B cell (primary cell): Measurements from ENCODE around the gene SPA17. TPM values are rescaled to one million over a fixed set of nuclear protein-coding genes. Genes with fewer than 3 reads are reported as not detected.

Experiments
- ATAC-seq: fragments of 200-7000 bp; cut with Tn5 transposase; one replicate; pipeline ENCODE4 v1.10.0; 2021; ENCODE audit warnings: low read depth, mild to moderate bottlenecking, moderate number of reproducible peaks, moderate library complexity
- CTCF ChIA-PET: fragments of 350-600 bp; sonication (Branson Sonifier 250); formaldehyde crosslinking; loops from one replicate; lab custom pipeline; 2021; ENCODE audit warnings: antibody characterized with exemption, inconsistent platforms; lab: Charles Lee
- POLR2A ChIA-PET: fragments of 350-600 bp; sonication (Branson Sonifier 250); formaldehyde crosslinking; loops from one replicate; lab custom pipeline; 2021; ENCODE audit warnings: antibody characterized with exemption; lab: Charles Lee
- DNase-seq: peaks from one replicate; pipeline ENCODE4 v3.0.0; 2013
- H2AFZ ChIP-seq: 2 replicates; pipeline ENCODE4 v1.6.1; 2012; ENCODE audit warnings: mild to moderate bottlenecking, low read depth, low read length; ENCODE audit not compliant: insufficient read depth, poor library complexity, severe bottlenecking
- H3K27ac ChIP-seq, 2 donors: 1 replicate in 1 of 2; 2 replicates in 1 of 2; pipeline ENCODE4 v1.5.1; 2012 to 2013; ENCODE audit warnings: low read length in 2 of 2, mild to moderate bottlenecking in 2 of 2, moderate library complexity in 1 of 2
- H3K27me3 ChIP-seq, 4 experiments: fragments of 200-600 bp in 1 of 4; sonication (generic) in 1 of 4; replicated peaks in 1 of 4; 1 replicate in 2 of 4; 2 replicates in 2 of 4; pipeline versions ENCODE4 v1.6.1 to v1.7.0; 2013 to 2016; ENCODE audit warnings: low read length in 3 of 4, mild to moderate bottlenecking in 2 of 4, mixed read lengths in 1 of 4, moderate library complexity in 1 of 4; ENCODE audit not compliant: insufficient read depth in 4 of 4, control insufficient read depth in 3 of 4; ENCODE audit errors: control extremely low read depth in 1 of 4
- H3K36me3 ChIP-seq, 2 experiments: replicated peaks in 1 of 2; 1 replicate in 1 of 2; 2 replicates in 1 of 2; pipeline versions ENCODE4 v1.6.1 to v1.7.1; 2013; ENCODE audit warnings: low read length in 1 of 2; ENCODE audit not compliant: insufficient read depth in 2 of 2, control insufficient read depth in 1 of 2; ENCODE audit errors: control extremely low read depth in 1 of 2, extremely low read depth in 1 of 2
- H3K4me1 ChIP-seq, 2 donors: fragments of 200-600 bp in 1 of 2; sonication (generic) in 1 of 2; 1 replicate in 1 of 2; 2 replicates in 1 of 2; pipeline versions ENCODE4 v1.5.1 to v1.6.1; 2013 to 2017; ENCODE audit warnings: low read length in 2 of 2; ENCODE audit not compliant: control insufficient read depth in 2 of 2, insufficient read depth in 2 of 2
- H3K4me2 ChIP-seq: replicated peaks from 2 replicates; pipeline ENCODE3; 2012; ENCODE audit warnings: mild to moderate bottlenecking, low read depth, low read length; ENCODE audit not compliant: poor library complexity, severe bottlenecking
- H3K4me3 ChIP-seq, 5 experiments: fragments of 200-600 bp in 1 of 5; sonication (generic) in 1 of 5; 1 replicate in 3 of 5; 2 replicates in 2 of 5; pipeline versions ENCODE4 v1.5.1 to v1.7.0; 2011 to 2016; ENCODE audit warnings: low read length in 4 of 5, mild to moderate bottlenecking in 4 of 5, low read depth in 2 of 5, control low read depth in 1 of 5, moderate library complexity in 1 of 5; ENCODE audit not compliant: insufficient read depth in 1 of 5; ENCODE audit errors: control extremely low read depth in 1 of 5, extremely low read depth in 1 of 5
- H3K79me2 ChIP-seq: fragments of 200-600 bp; sonication (generic); one replicate; pipeline ENCODE4 v1.6.0; 2016; ENCODE audit warnings: low read length; ENCODE audit not compliant: control insufficient read depth, insufficient read depth
- H3K9ac ChIP-seq: fragments of 200-600 bp; sonication (generic); 2 replicates; pipeline ENCODE4 v1.6.1; 2017; ENCODE audit warnings: mild to moderate bottlenecking, low read length, moderate library complexity
- H3K9me3 ChIP-seq, 3 donors: one replicate each; pipeline versions ENCODE4 v1.6.1 to v1.7.1; 2013; ENCODE audit warnings: low read length in 2 of 3; ENCODE audit not compliant: control insufficient read depth in 2 of 3, insufficient read depth in 1 of 3; ENCODE audit errors: control extremely low read depth in 1 of 3
- H4K20me1 ChIP-seq: 2 replicates; pipeline ENCODE4 v1.6.0; 2012; ENCODE audit warnings: mild to moderate bottlenecking, low read length; ENCODE audit not compliant: insufficient read depth, control insufficient read depth, poor library complexity, severe bottlenecking
- H3K27ac Mint-ChIP-seq: one replicate; pipeline ENCODE4 v1.8.0; 2021; ENCODE audit warnings: mixed read lengths
- H3K27me3 Mint-ChIP-seq: one replicate; pipeline ENCODE4 v1.8.0; 2021; ENCODE audit warnings: mixed read lengths
- H3K4me1 Mint-ChIP-seq: one replicate; pipeline ENCODE4 v1.8.0; 2021; ENCODE audit warnings: mixed read lengths
- H3K4me3 Mint-ChIP-seq: one replicate; pipeline ENCODE4 v1.8.0; 2021; ENCODE audit warnings: mixed read lengths
- H3K9me3 Mint-ChIP-seq: one replicate; pipeline ENCODE4 v1.8.0; 2022; ENCODE audit warnings: mixed read lengths; ENCODE audit not compliant: insufficient read depth
- EZH2 ChIP-seq: IDR thresholded peaks from 2 replicates; pipeline ENCODE4 v1.6.1; 2012; ENCODE audit warnings: borderline replicate concordance, low read depth, mild to moderate bottlenecking, moderate library complexity, low read length; ENCODE audit not compliant: insufficient read depth, poor library complexity, severe bottlenecking
- WGBS: methylation state at CpG from one replicate; pipeline ENCODE4 v1.1.5; 2013; ENCODE audit warnings: missing lambda C conversion rate; ENCODE audit not compliant: insufficient coverage; 5-methylcytosine and 5-hydroxymethylcytosine counted together
- intact Hi-C: fragments of 100-400 bp; cut with micrococcal nuclease; formaldehyde crosslinking; loops from one replicate; pipeline ENCODE4 v1.10.0; 2022
- polyA plus RNA-seq: library from polyadenylated mRNA; depleted of rRNA; stranded (reverse); fragments of >200 nt; gene quantifications from 2 replicates; pipeline ENCODE4 v1.2.3, GENCODE V29; 2012
- total RNA-seq, 2 donors: library from RNA; stranded (reverse); fragments of 120-200 nt in 1 of 2; gene quantifications; 1 replicate in 1 of 2; 2 replicates in 1 of 2; pipeline versions ENCODE4 v1.2.3 to v1.2.4, GENCODE V29; 2013 to 2022
- TF ChIP-seq, protein P1 (sequence below): fragments of 200-600 bp; IDR thresholded peaks from one replicate; pipeline ENCODE4 v1.8.0; 2022; ENCODE audit warnings: antibody characterized with exemption, mild to moderate bottlenecking

Gene SPA17
- total and polyA plus RNA-seq, 2 donors (not counting 1 experiment from before 2014, with no cell fraction given) = 0.21 to 0.76 TPM

DNA sequence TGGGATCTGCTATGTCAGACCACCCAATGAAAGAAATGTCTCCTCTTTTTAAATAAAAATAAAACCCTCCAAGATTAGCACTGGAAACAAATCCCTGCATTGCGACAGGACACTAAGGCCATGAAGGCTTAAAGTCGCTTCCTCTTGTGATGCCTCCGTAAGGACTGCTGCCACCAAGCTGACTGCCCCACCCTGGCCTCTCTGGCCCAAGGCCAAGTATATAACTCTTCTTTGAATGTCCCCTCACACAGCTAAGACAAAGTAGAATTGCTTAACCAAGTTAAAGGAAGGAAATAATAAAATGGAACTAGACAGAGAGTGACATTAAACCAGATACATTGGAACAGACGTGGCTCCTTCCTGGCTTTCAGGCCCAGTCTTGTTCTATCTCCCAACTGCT is 58.5 kb downstream of the SPA17 start:
- H3K4me3 Mint-ChIP-seq = no peak overlapping the region
- no peaks in the 10 kb centered on the region for H3K27me3 ChIP-seq
- ChIA-PET CTCF (interaction anchor here (1.0 kb wide), 1 partner anchor 62 kb away, joined by 4 read pairs; no protein-coding TSS in a partner anchor), POLR2A (no interaction called here)
- H3K27me3 Mint-ChIP-seq = no peaks in the 10 kb centered on the region
- H4K20me1 ChIP-seq = no peaks in the 10 kb centered on the region
- intact Hi-C loops = no loop called here
- H3K4me1 Mint-ChIP-seq = peaks cover 2% of the 10 kb centered on the region
- H3K27ac Mint-ChIP-seq = no peak overlapping the region
- H3K4me2 ChIP-seq = no peak overlapping the region
- no peak overlapping the region for H3K9ac ChIP-seq
- H3K4me3 ChIP-seq = no peak overlapping the region
- H3K79me2 ChIP-seq = no peaks in the 10 kb centered on the region
- no peaks in the 10 kb centered on the region for H3K4me1 ChIP-seq
- H2AFZ ChIP-seq = no peak overlapping the region
- ATAC-seq (no peak), DNase-seq (no peak)
- no peaks in the 10 kb centered on the region for H3K9me3 Mint-ChIP-seq
- TF ChIP-seq, protein P1, sequence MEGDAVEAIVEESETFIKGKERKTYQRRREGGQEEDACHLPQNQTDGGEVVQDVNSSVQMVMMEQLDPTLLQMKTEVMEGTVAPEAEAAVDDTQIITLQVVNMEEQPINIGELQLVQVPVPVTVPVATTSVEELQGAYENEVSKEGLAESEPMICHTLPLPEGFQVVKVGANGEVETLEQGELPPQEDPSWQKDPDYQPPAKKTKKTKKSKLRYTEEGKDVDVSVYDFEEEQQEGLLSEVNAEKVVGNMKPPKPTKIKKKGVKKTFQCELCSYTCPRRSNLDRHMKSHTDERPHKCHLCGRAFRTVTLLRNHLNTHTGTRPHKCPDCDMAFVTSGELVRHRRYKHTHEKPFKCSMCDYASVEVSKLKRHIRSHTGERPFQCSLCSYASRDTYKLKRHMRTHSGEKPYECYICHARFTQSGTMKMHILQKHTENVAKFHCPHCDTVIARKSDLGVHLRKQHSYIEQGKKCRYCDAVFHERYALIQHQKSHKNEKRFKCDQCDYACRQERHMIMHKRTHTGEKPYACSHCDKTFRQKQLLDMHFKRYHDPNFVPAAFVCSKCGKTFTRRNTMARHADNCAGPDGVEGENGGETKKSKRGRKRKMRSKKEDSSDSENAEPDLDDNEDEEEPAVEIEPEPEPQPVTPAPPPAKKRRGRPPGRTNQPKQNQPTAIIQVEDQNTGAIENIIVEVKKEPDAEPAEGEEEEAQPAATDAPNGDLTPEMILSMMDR = no peak
- no peak for TF ChIP-seq EZH2
- H3K36me3 ChIP-seq = no peaks in the 10 kb centered on the region
- WGBS = 95% methylated on average over 3 of the region's 4 CpGs
- H3K9me3 ChIP-seq = no peaks in the 10 kb centered on the region
- no peak overlapping the region for H3K27ac ChIP-seq

DNA sequence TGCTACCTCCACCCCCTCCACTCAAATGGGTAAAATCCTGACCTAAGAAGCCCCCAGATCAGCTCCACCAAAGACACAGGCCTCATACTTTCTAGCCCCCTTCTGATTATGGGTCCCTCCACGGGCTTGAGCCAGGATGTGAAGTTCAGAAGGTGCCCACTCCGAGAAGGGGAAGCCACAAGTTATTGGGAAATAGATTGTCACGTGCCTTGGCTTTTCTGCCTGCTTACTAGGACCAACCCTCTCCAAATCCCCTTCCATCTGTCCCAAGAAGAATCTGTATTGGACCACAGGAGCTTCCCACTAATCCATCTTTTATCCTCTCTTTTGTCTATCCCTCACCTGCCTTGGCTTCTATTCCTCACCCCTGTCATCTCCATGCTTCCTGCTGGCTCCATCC is 63.0 kb downstream of the SPA17 start:
- no peak for DNase-seq
- Histone ChIP-seq H3K4me1 (peaks cover 8 to 17% of the 10 kb centered on the region in 2 donors), H3K27ac (no peak overlapping the region), H3K9ac (no peak overlapping the region), H3K36me3 (no peaks in the 10 kb centered on the region), H3K4me3 (no peak overlapping the region), H3K79me2 (no peaks in the 10 kb centered on the region), H3K27me3 (peaks cover 0 to 10% (median 2%) of the 10 kb centered on the region in 4 experiments), H4K20me1 (no peaks in the 10 kb centered on the region), H2AFZ (no peak overlapping the region), H3K4me2 (no peak overlapping the region), H3K9me3 (no peaks in the 10 kb centered on the region)
- H3K4me1 Mint-ChIP-seq = peaks cover 16% of the 10 kb centered on the region
- intact Hi-C loops = no loop called here
- TF ChIP-seq, protein P1 = no peak
- TF ChIP-seq EZH2 = no peak
- no peaks in the 10 kb centered on the region for H3K9me3 Mint-ChIP-seq
- POLR2A ChIA-PET = no interaction called here
- H3K4me3 Mint-ChIP-seq = no peak overlapping the region
- CTCF ChIA-PET = no interaction called here
- 7% methylated on average over 2 of the region's 3 CpGs for WGBS
- no peak overlapping the region for H3K27ac Mint-ChIP-seq
- no peak for ATAC-seq
- H3K27me3 Mint-ChIP-seq = no peaks in the 10 kb centered on the region
